HG02884 (cell line): ENCODE results near the gene LMNA.
A peak's percentile ranks its signal among the peaks of the same experiment; 100 is the strongest.
"Not testable (repeated sequence)": the region's sequence is repeated elsewhere in the genome, so short reads cannot be mapped to it uniquely, and the experiment has no call there.

Experiments used
- ATAC-seq: cut with Tn5 transposase; IDR thresholded peaks from one replicate; pipeline ENCODE4 v1.9.1; 2021; ENCODE audit warnings: mild to moderate bottlenecking, moderate library complexity; ENCODE audit not compliant: unreplicated experiment

The LMNA gene

DNA sequence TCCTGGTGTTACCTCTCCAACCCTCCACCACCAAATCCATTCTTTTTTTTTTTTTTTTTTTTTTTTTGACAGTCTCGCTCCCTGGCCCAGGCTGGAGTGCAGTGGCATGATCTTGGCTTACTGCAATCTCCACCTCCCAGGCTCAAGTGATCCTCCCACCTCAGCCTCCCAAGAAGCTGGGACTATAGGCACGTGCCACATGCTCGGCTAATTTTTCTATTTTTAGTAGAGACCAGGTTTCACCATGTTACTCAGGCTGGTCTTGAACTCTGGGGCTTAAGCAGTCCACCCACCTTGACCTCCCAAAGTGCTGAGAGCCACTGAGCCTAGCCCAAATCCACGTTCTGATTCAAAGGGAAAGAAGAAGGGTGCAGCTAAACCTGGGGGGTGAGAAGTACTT, 6.5 kb downstream of the LMNA start:
- not testable (repeated sequence) for ATAC-seq

DNA sequence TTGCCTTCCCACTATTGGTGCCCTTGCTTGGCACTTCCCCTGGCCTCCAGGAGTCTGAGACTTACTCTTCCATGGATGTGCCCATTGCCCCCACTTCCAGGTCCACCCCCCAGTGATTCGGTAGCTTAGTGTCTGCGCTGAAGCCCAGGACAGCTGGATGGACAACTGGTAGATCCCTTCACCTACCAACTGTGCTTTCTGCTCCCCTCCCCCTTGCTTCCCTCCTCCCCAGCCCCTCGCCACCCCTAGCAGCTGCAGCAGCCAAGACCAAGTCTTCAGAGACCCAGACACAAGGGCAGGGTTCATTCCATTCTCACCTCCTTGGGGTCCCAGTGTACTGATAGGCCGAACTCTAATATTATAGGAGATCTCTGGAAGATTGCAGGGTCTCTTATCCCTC, 6.9 kb downstream of the LMNA start:
- ATAC-seq: no peak

DNA sequence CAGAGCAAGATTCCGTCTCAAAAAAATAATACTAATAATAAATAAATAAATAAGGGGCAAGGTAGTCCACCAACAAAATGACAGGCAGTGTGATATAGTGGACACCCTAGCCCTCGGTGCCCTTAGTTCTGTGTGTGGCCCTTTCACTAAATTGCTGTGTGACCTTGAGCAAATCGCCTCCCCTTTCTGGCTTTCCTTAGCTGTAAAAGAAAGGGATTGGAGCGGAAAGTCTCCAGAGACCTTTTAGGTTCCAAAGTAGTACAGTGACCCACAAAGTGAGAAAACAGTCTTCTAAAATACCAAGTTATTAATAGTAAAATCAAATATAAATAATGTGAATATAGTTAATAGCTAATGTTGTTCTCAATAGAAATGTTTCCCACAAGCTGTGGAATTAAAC, 7.6 kb downstream of the LMNA start:
- ATAC-seq: no peak

DNA sequence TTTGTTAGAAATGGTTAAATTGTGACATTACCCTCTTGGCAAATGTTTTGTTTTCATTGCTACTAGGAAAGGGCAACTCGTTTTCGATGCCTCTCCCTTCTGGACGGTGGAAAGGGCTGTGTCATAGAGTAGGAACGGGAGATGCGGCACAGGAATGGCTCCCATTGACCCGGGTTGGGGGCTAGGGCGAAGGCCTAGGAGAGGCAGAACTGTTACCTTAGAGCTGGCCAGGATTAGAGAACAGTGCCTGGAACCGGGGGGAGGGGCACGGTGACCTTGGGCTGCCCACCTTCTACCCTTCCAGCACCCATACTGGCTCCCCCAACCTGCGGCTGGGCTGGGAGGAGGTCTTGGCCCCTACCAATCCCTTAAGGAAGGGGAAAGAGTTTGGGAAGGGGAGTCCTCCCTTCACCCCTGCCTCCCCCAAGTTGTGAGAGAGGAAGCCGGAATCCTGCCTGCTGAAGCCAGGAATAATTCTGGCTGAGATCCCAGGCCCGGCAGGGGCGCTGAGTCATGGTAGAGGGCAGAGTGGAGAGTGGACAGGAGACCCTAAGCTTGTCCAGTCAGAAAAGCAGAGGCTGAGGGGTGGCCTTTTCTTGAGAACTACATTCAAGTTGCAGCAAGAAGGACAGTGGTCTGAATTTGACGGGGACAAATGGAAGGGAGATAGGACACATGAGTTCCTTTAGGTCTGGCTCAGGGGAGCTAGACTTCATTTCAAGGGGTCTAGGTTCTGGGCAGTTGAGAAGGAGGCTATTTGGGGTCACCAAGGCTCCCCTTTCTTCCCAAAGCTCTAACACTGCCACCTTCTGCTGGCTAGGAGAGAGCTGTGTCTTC, 8.2 kb downstream of the LMNA start:
- no peak for ATAC-seq

DNA sequence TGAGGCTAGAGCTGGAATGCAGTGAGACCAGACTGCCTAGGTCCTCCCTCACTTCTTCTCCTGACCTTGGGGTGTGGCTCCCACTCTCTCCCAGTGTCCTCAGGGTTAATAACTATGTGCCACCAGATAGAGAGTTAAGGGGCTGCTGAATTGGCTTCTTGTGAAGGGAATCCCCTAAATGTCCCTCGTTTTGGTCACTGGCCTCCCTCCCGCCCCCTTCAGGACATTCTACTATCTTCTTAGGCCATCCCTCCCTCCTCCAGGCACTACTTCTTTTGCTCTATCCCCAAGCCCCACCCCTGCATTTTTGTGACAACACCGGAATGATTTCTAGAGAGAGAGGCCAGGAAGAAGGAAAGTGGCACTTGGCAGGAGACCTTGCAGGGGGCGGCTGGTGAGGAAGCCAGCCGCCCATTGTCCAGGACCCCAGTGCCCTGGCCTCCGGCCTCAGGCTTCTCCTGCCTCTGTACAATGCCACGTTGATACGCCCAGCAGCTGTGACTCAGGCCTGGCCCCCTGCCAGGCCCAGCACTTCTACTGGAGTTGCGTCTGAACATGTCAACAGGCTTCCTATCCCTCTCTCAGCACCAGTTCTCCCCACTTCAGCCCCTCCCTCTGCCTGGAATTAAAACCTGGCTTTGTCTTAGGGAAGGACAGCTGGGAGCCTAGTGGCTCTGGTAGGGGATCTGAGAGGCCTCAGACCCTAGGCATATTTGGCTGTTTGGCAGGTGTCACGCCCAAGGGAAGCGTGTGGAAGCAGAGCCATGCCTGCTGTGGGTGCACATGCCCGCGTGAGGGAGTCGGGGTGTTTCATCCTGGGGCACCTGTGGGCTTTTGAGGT, 9.1 kb downstream of the LMNA start:
- ATAC-seq: no peak

DNA sequence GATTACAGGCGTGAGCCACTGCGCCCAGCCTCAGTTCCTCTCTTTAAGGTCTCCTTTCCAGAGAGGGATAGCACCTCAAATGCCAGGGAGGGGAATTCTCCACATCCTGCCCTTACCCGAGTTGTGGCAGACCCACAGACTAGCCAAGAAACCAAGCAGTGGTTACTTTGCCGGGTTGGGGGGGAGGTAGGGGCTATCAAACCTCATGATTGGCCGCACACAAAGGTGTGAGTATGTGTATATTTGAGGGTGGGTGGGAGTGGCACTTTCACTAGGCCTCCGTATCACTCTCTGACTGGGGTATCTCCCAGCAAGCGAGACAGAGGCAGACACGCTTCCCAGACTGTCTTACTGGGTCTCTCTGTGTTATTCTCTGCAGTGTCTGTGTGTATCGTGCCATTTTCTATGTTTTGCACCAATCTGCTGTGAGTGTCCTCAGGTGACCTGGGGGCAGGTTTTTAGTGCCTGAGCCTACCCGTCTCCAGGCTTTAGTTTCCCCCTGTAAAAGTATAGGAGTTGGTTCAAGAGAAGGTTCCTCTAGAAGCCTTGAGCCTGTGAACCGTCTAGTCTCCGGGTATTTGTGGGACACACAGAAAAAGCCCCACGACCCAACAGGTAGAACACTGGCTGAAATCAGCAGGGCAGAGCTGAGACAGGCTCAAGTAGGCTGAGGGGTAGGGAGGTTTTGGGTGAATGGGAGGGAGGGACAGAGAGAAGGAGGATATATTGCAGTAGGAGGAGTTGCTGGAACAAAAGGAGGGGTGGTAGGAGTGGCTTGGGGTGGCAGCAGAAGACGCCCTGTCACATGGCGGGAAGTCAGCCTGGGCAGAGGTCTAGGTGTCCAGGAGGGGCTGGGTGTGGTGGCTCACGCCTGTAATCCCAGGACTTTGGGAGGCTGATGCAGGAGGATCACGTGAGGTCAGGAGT, 10.3 kb downstream of the LMNA start:
- no peak for ATAC-seq

DNA sequence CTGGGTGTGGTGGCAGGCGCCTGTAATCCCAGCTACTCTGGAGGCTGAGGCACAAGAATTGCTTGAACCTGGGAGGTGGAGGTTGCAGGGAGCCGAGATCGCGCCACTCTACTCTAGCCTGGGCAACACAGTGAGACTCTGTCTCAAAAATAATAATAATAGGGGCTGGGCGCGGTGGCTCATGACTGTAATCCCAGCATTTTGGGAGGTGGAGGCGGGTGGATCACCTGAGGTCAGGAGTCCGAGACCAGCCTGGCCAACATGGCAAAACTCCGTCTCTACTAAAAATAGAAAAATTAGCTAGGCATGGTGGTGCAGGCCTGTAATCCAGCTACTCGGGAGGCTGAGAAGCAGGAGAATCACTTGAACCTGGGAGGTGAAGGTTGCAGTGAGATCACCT, 11.0 kb downstream of the LMNA start:
- not testable (repeated sequence) for ATAC-seq

DNA sequence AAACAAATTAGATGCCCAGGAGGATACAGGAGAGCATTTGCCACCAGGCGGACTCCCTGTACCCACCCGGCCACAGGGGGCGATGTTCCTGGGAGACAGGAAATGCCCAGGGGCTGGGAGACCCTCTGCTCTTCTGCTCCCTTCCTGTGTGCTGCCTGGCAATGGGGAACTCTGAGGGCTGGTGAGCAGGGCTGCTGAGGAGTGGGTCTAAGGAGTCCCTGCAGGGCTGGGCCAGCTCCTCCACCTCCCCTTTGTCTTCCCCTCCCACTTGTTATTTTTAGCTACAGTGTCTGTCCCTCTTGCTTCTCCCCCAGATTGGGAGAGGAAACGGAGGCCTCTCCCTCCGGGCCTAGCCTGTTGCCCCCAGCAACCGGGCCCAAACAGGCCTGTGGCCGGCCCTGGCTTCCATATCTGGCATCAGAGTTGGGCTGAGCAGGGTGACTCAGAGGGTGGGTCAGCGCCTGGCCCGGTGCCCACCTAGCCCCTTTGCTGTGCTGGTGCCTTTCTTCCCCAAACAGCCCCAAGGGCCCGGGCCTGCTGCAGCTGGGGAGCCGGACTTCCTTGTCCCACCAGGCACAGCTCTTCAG, 11.6 kb downstream of the LMNA start:
- ATAC-seq: no peak

DNA sequence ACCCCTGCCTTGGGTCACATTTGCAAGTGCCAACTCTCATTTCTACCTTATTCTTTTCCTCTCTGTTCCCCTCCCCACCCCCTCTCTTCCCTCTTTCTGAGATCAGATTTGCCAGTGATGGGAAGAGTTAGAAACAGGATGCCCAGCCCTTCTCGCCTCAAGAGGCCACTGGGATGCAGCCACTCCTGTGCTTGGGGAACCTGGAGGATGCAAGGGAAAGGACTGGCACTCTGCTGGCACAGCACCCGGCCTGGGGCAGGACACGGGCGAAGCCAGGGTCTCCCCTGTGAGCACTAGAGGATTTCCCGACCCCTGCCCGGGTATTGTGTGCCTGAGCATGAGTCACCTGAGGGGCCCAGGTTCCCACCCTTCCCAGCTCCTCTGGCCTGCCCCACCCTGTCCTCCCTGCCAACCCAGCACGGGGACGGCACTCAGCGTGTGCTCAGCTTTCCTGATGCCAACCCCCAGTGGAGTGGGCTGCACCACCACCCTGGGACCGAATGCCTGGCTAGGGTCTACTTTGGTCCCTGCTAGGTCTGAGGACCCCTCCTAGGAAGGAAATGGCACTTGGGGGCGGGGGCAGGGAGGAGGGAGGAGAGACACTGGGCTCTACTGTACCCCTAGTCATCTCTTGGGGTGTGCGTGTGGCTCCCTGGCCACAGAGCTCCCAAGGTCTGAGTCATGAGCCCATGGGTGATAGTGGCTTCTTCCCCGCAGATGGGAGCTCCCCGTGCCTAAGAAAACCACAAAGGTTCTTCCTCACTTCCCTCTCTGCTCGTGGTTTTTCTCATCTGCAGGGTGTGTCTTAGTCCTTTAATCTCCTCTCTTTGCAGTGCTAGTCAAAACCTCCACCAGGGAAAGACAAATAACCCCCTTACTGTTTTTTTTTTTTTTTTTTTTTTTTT, 12.4 kb downstream of the LMNA start:
- ATAC-seq: peak; percentile 53

DNA sequence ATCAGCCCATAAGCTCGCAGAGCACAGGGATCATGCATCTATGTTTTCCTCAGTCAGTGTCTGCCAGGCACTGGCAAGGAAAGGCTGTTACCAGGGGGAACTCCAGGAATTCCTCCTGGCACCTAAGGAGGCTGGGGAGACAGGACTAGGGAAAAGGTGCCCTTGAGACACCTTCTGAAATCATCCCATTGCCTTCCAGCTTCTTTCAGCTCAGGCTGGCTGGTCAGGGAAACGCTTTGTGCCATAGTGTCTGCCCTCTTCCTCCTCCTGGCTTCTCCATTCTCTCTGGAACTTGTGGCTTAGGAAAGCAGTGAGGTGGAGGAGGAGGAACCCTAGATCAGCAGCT, 13.8 kb downstream of the LMNA start:
- no peak for ATAC-seq

DNA sequence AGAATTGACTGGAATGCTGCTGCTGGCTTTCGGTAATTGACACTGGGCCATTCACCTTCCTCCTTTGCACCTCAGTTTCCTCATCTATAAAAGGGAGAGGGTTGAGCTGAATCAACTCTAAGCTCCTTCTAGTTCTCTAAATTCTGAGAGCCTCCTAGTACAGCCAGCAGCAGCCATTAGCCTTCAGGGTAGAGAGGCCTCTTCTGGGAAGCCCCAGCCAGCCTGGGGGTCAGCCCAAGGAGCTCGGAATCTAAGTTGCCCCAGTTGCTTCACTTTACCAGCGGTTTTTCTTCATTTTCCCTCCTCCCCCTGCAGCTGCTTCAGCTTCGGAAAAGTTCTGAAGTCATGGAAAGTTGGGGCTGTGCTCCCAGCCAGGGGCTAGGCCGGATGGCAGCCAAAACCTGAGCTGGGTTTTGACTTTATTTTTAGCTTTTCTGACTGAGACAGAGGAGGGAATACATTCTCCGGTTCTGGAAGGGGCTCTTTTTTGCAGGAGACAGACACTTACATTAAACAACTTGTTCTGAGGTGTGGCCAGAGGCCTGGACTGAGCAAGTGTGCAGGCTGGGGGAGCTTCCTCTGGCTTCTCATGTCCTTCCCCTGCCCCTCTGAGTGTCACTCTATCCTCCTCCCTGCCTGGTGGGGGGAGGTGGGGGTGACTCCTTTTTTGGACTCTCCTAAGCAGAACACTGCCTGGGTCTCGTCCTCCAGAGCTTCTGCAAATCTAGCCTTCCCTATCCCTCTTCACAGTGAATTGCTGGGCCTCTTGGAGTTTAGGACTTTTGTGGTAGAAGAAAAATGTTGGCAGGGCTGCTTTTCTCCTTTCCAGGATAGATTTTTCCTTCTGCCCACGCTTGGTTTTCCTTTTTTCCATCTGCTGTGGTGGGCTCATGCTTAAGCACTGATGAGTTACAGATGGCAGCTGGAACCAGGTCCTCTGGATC, 14.4 kb downstream of the LMNA start:
- no peak for ATAC-seq

DNA sequence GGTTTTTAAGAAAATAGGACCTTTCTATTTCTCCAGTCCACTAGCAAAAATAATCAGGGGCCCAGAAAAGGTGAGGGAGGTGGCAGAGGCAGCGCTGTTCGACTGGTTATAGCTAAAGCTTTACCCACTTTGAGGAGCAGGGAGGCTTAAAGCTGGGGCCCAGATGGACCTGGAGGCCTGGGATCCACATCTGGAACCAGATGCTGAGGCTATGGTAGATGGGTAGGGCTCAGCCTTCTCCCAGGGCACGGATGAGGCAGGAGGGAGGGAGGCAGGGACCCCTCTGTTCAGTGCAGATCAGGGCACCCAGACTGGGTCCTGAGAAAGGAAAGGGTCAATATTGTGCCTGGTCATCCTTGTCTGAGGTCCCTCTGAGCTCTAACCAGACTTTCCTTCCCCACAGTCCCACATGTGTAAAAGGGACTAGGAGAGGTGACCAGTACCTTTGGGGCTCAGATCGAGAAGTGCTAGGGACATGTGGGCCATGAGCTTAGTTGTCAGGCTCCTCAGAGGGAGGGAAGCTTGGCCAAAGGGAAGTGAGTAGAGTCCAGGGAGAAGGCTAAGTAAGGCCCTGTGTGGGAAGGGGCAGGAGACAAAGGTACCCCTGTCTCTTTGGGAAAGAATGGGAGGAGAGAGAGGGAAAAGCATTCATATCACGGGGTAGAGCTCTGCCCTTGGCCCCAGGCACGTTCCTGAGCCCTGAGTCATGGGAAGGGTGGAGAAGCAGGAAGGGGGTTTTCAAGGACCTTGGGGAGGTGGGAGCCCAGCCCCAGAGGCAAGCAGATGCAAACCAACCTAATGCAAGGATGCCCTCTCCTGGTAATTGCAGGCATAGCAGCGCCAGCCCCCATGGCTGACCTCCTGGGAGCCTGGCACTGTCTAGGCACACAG, 15.4 kb downstream of the LMNA start:
- no peak for ATAC-seq

DNA sequence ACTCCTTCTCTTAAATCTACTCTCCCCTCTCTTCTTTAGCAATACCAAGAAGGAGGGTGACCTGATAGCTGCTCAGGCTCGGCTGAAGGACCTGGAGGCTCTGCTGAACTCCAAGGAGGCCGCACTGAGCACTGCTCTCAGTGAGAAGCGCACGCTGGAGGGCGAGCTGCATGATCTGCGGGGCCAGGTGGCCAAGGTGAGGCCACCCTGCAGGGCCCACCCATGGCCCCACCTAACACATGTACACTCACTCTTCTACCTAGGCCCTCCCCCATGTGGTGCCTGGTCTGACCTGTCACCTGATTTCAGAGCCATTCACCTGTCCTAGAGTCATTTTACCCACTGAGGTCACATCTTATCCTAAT, 16.0 kb downstream of the LMNA start:
- no peak for ATAC-seq

DNA sequence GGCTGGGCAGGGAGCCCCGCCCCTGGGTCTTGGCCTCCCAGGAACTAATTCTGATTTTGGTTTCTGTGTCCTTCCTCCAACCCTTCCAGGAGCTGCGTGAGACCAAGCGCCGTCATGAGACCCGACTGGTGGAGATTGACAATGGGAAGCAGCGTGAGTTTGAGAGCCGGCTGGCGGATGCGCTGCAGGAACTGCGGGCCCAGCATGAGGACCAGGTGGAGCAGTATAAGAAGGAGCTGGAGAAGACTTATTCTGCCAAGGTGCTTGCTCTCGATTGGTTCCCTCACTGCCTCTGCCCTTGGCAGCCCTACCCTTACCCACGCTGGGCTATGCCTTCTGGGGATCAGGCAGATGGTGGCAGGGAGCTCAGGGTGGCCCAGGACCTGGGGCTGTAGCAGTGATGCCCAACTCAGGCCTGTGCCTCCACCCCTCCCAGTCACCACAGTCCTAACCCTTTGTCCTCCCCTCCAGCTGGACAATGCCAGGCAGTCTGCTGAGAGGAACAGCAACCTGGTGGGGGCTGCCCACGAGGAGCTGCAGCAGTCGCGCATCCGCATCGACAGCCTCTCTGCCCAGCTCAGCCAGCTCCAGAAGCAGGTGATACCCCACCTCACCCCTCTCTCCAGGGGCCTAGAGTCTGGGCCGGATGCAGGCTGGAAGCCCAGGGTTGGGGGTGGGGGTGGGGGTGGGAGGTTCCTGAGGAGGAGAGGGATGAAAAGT, 20.4 kb downstream of the LMNA start:
- ATAC-seq: no peak

DNA sequence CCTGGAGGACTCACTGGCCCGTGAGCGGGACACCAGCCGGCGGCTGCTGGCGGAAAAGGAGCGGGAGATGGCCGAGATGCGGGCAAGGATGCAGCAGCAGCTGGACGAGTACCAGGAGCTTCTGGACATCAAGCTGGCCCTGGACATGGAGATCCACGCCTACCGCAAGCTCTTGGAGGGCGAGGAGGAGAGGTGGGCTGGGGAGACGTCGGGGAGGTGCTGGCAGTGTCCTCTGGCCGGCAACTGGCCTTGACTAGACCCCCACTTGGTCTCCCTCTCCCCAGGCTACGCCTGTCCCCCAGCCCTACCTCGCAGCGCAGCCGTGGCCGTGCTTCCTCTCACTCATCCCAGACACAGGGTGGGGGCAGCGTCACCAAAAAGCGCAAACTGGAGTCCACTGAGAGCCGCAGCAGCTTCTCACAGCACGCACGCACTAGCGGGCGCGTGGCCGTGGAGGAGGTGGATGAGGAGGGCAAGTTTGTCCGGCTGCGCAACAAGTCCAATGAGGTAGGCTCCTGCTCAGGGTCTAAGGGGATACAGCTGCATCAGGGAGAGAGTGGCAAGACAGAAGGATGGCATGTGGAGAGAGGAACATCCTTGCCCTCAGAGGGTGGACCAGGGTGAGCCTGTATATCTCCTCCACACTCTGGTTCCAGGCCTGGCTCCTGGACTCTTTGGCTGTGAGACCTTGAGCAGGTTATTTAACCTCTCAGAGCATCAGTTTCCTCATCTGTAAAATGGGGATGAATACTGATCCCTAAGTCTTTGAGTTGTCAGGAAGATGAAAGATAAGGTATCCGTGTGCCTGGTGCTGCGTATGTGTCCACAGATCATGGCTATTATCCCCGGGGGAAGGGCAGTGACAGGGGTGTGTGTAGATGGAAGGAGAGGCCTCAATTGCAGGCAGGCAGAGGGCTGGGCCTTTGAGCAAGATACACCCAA, 21.7 kb downstream of the LMNA start:
- ATAC-seq: no peak

DNA sequence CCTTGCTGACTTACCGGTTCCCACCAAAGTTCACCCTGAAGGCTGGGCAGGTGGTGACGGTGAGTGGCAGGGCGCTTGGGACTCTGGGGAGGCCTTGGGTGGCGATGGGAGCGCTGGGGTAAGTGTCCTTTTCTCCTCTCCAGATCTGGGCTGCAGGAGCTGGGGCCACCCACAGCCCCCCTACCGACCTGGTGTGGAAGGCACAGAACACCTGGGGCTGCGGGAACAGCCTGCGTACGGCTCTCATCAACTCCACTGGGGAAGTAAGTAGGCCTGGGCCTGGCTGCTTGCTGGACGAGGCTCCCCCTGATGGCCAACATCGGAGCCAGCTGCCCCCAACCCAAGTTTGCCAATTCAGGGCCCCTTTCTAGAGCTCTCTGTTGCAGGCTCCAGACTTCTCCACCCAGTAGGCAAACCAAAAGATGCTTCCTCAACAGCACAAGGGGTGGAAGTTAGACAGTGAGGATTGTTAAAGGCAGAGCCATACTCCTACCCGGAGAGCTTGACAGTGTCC, 22.5 kb downstream of the LMNA start:
- no peak for ATAC-seq
